ENCODE measurements around the gene TSNAX. TPM values are rescaled to one million over a fixed set of nuclear protein-coding genes. Genes with fewer than 3 reads are reported as not detected.
"Not testable (repeated sequence)": the region's sequence is repeated elsewhere in the genome, so short reads cannot be mapped to it uniquely, and the experiment has no call there.

TSNAX gene
- 29.6 TPM for polyA plus RNA-seq (2013, experiment 1 of 2; ENCODE audit: insufficient read length)
- 29.7 TPM for polyA plus RNA-seq (2013, experiment 2 of 2; ENCODE audit: insufficient read length)

GRCh38 chr1:231528172-231529029 lies at the start of gene TSNAX:
Gene TSNAX, plus strand, starts transcription at chr1:231528669. Its CDS starts 142 bp downstream, at chr1:231528811.
- peak; percentile 92 for DNase-seq

- no peak for DNase-seq
Observed at GRCh38 chr1:231478811-231479210, 49.7 kb upstream of the TSNAX start.

- no peak for DNase-seq
Observed at GRCh38 chr1:231480008-231480407, 48.5 kb upstream of the TSNAX start.

GRCh38 chr1:231481289-231481688 lies 47.2 kb upstream of the TSNAX start:
- no peak for DNase-seq

GRCh38 chr1:231485029-231485784 lies 43.3 kb upstream of the TSNAX start:
- DNase-seq = no peak

- peak; percentile 12 for DNase-seq
Observed at GRCh38 chr1:231487019-231487418, 41.5 kb upstream of the TSNAX start.

- no peak for DNase-seq
Observed at GRCh38 chr1:231487910-231488309, 40.6 kb upstream of the TSNAX start.

GRCh38 chr1:231493421-231494185 lies 34.9 kb upstream of the TSNAX start:
- no peak for DNase-seq

GRCh38 chr1:231494439-231495110 lies 33.9 kb upstream of the TSNAX start:
- DNase-seq = no peak

- peak; percentile 10 for DNase-seq
Observed at GRCh38 chr1:231497629-231498152, 30.8 kb upstream of the TSNAX start.

- DNase-seq = no peak
Observed at GRCh38 chr1:231499148-231499763, 29.2 kb upstream of the TSNAX start.

- DNase-seq = no peak
Observed at GRCh38 chr1:231500666-231501065, 27.8 kb upstream of the TSNAX start.

GRCh38 chr1:231503168-231503567 lies 25.3 kb upstream of the TSNAX start:
- not testable (repeated sequence) for DNase-seq

GRCh38 chr1:231507476-231508355 lies 20.8 kb upstream of the TSNAX start:
- no peak for DNase-seq

GRCh38 chr1:231508497-231508896 lies 20.0 kb upstream of the TSNAX start:
- no peak for DNase-seq

- DNase-seq = no peak
Observed at GRCh38 chr1:231508941-231509340, 19.5 kb upstream of the TSNAX start.

GRCh38 chr1:231512147-231512698 lies 16.2 kb upstream of the TSNAX start:
- DNase-seq = peak; percentile 24

- DNase-seq = no peak
Observed at GRCh38 chr1:231515748-231516147, 12.7 kb upstream of the TSNAX start.

- no peak for DNase-seq
Observed at GRCh38 chr1:231517076-231517475, 11.4 kb upstream of the TSNAX start.

- no peak for DNase-seq
Observed at GRCh38 chr1:231518485-231519034, 9.9 kb upstream of the TSNAX start.
